ENCODE data around the gene CFAP300.

Gene CFAP300

GRCh38 chr11:102046841-102047240, 396 bp upstream of the CFAP300 start:
- peak overlapping the region; percentile 74 for H3K4me3 ChIP-seq (ENCODE audit: low read length)
- peak; percentile 48 for DNase-seq (ENCODE audit: low read depth)
- no peak for TF ChIP-seq CTCF (conservative IDR thresholded peaks at IDR 0.05; ENCODE audit: low read length)

- no peak for DNase-seq (ENCODE audit: low read depth)
- TF ChIP-seq CTCF (conservative IDR thresholded peaks at IDR 0.05; ENCODE audit: low read length) = no peak
- no peak overlapping the region for H3K4me3 ChIP-seq (ENCODE audit: low read length)
These were observed 3.8 kb downstream of the CFAP300 start for GRCh38 chr11:102050927-102051575.

GRCh38 chr11:102061276-102061675, 14.0 kb downstream of the CFAP300 start:
- no peak for DNase-seq (ENCODE audit: low read depth)

GRCh38 chr11:102062106-102062505, 14.9 kb downstream of the CFAP300 start:
- no peak for TF ChIP-seq CTCF (conservative IDR thresholded peaks at IDR 0.05; ENCODE audit: low read length)
- no peak overlapping the region for H3K4me3 ChIP-seq (ENCODE audit: low read length)
- no peak for DNase-seq (ENCODE audit: low read depth)

More at GRCh38 chr11:102061276-102061675, 14.0 kb downstream of the CFAP300 start:
- TF ChIP-seq CTCF (conservative IDR thresholded peaks at IDR 0.05; ENCODE audit: low read length) = no peak; the same call in 1 of the 2 replicates
- H3K4me3 ChIP-seq (ENCODE audit: low read length) = no peak overlapping the region

GRCh38 chr11:102064316-102064715, 17.1 kb downstream of the CFAP300 start:
- no peak overlapping the region for H3K4me3 ChIP-seq (ENCODE audit: low read length)
- no peak for TF ChIP-seq CTCF (conservative IDR thresholded peaks at IDR 0.05; ENCODE audit: low read length)
- DNase-seq (ENCODE audit: low read depth) = no peak

GRCh38 chr11:102070766-102071165, 23.5 kb downstream of the CFAP300 start:
- no peak overlapping the region for H3K4me3 ChIP-seq (ENCODE audit: low read length)
- TF ChIP-seq CTCF (conservative IDR thresholded peaks at IDR 0.05; ENCODE audit: low read length) = no peak
- DNase-seq (ENCODE audit: low read depth) = no peak

All from AG10803 (cell line).